ENCODE data around the gene BST2. TPM values are rescaled to one million over a fixed set of nuclear protein-coding genes. Genes with fewer than 3 reads are reported as not detected.
A peak's percentile ranks its signal among the peaks of the same experiment; 100 is the strongest.

Gene BST2
- total and polyA plus RNA-seq, 2 of the 8 experiments (the other 6 are each of a cell fraction or from before 2014, with no cell fraction given) = 18.1 to 72.8 TPM

DNA sequence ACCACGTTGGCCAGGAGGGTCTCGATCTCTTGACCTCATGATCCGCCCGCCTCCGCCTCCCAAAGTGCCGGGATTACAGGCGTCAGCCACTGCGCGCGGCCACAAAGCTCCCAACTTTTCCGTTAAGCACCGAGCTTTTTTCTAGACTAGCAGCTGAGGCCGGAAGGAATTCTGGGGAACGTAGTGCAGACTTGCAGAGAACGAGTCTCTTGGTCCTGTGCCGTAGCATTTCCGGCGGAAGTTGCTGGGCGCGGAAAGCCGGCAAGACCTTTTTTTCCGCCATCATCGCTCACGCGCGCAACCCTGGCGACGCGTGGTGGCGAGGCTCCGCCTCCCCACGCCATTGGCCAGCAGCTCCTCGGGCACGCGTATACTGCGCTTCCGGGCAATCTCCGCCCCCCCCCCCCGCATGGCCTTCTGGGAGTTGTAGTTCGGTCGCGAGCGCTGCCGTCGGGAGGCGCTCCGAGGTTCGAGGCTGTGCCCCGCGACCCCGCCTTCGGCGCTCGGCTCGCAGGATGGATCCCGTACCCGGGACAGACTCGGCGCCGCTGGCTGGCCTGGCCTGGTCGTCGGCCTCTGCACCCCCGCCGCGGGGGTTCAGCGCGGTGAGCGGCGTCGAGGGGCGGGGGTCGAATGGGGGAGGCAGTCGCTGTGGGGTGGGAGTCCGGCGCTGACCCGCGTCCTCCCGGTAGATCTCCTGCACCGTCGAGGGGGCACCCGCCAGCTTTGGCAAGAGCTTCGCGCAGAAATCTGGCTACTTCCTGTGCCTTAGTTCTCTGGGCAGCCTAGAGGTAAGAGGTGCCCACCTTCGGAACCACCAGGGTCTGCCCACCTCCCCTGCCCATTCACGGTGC lies 14.4 kb upstream of the BST2 start, which contains the start of gene MVB12A (continued):
- TF ChIP-seq GTF2F1 (IDR thresholded peaks at IDR 0.05; ENCODE audit: borderline replicate concordance, low read depth, low read length) (no peak), CTCF (IDR thresholded peaks at IDR 0.05; ENCODE audit: control extremely low read depth in 1 of 3, insufficient read depth in 1 of 3, low read depth in 1 of 3, low read length in 3 of 3) (no peak), ATF3 (IDR thresholded peaks at IDR 0.05; ENCODE audit: insufficient read depth, low read depth, low read length) (no peak), SAP30 (IDR thresholded peaks at IDR 0.05; ENCODE audit: insufficient read depth, insufficient replicate concordance, low read length) (no peak), KDM1A (IDR thresholded peaks at IDR 0.05; ENCODE audit: borderline replicate concordance, low read length) (no peak), BCL11A (IDR thresholded peaks at IDR 0.05; ENCODE audit: low read depth in 2 of 2, low read length in 2 of 2) (no peak), CBX5 (IDR thresholded peaks at IDR 0.05; ENCODE audit: low read depth, low read length) (no peak), CHD2 (IDR thresholded peaks at IDR 0.05; ENCODE audit: low read length) (0 out of 2 replicates have a peak, but pooled peaks have one; percentile 21), GABPA (IDR thresholded peaks at IDR 0.05; ENCODE audit: borderline replicate concordance, insufficient read depth, low read length) (peak; percentile 96), SRF (IDR thresholded peaks at IDR 0.05; ENCODE audit: low read depth, low read length) (peak; percentile 32; the same call in 1 of the 2 replicates), YY1 (IDR thresholded peaks at IDR 0.05; ENCODE audit: low read depth, low read length) (peak; percentile 87), RFX5 (IDR thresholded peaks at IDR 0.05; ENCODE audit: borderline replicate concordance, low read depth, low read length) (no peak), KDM5A (IDR thresholded peaks at IDR 0.05; ENCODE audit: low read length) (no peak), POLR2AphosphoS5 (IDR thresholded peaks at IDR 0.05; ENCODE audit: low read depth, low read length) (0 out of 2 replicates have a peak, but pooled peaks have one; percentile 24), EGR1 (IDR thresholded peaks at IDR 0.05; ENCODE audit: borderline replicate concordance, low read depth, low read length) (peak; percentile 96), MAFK (IDR thresholded peaks at IDR 0.05; ENCODE audit: low read depth, low read length) (no peak), USF2 (IDR thresholded peaks at IDR 0.05; ENCODE audit: low read length) (no peak)
- TF ChIP-seq, protein P1, sequence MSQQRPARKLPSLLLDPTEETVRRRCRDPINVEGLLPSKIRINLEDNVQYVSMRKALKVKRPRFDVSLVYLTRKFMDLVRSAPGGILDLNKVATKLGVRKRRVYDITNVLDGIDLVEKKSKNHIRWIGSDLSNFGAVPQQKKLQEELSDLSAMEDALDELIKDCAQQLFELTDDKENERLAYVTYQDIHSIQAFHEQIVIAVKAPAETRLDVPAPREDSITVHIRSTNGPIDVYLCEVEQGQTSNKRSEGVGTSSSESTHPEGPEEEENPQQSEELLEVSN (IDR thresholded peaks at IDR 0.05) = peak; percentile 80

Measured in H1 (cell line).